ENCODE results near the gene GFAP.

GFAP gene

GRCh38 chr17:44912763-44913544 is 2.3 kb downstream of the GFAP start:
- DNase-seq = no peak

DNA sequence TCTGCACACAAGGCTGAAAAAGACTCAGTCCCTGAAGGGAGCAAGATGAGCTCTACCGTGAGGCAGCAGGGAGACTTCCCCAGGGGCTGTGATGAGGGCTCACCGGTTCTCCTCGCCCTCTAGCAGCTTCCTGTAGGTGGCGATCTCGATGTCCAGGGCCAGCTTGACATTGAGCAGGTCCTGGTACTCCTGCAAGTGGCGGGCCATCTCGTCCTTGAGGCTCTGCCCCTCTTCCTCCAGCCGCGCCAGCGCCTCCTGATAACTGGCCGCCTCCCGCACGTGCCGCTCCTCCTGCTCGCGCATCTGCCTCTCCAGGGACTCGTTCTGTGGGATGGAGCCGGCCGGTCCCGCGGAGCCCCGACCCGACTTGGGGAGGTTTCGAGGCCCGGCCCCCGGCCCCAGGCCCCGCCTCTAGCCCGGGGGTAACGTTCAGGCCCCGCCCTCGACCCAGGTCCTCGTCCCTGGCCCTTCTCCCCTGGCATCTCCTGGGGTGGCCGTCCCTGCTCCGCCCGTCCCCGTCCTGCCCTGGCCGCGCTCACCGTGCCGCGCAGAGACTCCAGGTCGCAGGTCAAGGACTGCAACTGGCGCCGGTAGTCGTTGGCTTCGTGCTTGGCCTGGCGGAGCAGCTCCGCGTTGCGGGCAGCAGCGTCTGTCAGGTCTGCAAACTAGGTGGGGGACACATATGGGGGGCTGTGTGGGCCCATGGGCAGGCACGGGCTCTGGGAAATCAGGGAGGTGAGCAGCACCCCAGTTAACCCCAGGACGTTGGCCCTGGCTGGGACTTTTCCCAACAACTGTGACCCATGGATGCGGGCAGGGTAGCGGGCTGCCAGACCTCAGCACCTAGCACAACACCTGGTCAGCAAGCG is 3.9 kb downstream of the GFAP start:
- DNase-seq = peak; percentile 47

DNA sequence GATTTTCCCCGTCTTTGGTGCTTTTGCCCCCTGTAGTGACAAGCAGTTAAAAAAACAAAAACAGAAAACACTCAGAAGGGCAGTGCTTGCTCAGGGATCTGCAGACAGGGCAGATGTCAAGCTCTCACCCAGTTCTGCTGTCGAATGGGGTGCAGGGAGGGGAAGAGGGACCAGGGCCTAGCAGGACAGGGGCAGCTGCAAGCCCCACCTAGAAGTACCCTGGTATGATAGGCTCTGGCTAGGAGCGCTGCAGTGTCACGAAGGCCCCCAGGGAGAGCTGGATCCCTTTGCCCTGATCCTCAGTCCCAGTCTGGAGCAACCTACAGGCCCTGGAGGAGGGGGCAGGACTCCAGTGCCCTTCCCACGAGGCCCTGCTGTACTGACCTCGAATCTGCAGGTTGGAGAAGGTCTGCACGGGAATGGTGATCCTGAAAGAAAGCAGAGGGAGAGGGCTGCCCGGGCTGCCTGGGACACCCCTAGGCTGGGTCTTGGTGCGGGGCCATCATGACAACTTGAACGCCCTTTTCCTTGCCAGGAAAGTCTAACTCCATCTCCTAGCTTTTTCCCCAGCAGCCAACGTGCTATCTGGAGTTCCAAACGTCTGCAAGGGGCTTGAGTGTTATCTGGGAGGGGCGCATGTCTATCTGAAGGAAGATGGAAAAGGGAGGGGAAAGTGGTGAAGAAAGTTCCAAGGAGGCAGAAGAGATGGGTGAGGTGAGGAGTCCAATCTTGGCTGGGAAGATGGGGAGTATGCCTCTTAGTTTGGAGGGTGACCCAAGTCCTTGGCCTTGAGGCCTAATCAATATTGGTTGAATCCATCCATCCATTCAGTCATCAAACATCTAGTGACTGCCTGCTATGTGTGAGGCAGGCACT is 4.8 kb downstream of the GFAP start:
- no peak for DNase-seq

DNA sequence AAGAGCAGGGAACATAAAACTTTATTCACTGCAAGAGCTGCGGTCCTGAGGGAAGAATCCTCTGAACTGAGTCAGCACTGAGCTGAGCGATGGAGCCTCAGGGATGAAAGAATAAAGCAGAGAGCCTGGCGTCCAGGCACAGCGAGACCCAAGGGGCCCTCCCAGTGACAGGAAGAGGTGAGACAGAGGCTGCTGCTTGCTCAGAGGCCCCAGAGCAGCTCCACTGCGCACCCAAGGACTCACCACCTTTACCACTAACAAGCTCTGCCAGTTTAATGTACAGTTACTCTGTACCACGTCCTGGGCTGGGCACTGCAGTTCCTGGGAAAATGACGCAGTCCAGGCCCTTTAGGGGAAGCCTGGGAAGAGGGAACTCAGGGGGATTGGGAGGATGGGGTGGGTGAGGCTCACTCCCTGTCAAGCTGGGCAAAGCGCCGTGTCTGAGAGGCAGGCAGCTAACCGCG is 5.6 kb downstream of the GFAP start:
- no peak for DNase-seq

- no peak for DNase-seq
Observed at GRCh38 chr17:44908761-44909326, 6.5 kb downstream of the GFAP start.

GRCh38 chr17:44907729-44908470 is 7.4 kb downstream of the GFAP start:
- no peak for DNase-seq

DNA sequence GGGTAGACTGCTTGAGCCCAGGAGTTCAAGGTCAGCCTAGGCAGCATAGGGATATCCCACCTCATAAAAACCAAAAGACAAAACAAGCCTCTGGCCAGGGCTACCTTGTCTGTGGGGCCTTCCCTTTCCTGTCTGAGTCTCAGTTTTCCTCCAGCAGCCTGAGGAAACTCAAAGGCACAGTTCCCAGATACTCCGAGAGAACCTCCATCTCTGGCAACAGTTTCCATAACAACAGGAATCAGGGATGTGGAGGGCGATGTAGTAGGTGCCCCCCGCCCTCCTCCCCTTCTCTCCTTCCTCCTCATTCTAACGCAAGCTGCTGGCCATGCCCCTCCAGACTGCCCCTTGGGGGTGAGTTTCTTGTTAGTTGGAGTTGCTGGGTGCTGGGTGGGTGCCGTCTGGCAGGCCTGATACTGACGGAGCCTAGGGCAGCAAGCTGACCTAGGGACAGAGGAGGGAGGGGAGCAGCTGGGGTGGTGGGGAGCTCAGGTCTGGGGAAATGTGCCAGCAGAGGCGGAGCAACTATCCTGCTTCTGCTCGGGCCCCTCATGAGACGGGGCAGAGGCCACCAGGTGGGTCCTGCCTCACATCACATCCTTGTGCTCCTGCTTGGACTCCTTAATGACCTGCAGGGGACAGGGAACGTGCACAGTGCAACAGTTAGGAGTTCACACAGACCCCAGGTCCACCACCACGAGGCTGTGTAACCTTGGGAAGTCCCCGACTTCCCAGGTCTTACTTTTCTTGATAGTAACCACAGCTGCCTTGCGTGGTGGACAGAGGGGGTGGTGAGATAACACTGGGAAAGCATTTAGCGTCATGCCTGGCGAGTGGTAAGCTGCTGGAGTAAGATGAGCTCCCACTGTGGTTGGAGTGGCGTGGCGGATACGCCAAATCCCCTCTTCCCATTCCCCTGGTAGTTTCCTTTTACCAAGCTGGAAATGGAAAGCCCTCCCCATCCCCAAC is 8.3 kb downstream of the GFAP start:
- DNase-seq = no peak

GRCh38 chr17:44906010-44906646 is 9.2 kb downstream of the GFAP start:
- peak; percentile 71 for DNase-seq

GRCh38 chr17:44905006-44906000 is 10.0 kb downstream of the GFAP start:
- DNase-seq = no peak

- no peak for DNase-seq
Observed at GRCh38 chr17:44904001-44904984, 11.0 kb downstream of the GFAP start.

DNA sequence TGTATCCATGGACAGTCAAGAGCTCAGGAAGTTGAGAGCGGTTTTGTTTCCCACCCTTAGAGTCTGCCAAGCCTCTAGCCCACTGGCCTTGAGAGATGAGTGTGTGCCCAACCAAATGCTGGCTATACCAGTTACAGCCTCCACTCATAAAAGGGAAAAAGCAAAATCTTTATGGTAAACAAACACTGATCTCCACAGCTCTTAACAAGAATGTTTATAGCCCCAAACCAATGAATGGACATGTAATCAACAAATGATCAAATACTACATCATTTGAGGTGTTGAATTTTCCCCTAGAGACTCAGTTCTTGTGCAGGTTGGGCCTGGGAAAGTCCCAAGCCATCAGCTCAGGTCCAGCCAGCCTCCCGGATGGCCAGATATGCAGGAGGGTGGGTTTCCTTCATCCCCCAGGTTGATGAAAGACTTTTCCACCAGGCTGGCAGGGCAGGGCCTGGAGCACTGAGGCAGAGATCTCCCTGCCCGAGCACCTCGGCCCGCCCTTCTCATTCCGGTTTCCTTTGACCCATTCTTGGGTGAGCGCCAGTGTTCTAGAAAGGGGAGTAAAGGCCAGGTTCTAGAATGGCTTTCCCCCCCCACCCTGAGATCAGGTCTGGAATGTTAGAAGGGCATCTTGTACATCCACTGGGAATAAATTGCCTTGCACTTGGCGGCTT is 12.2 kb downstream of the GFAP start:
- no peak for DNase-seq

DNA sequence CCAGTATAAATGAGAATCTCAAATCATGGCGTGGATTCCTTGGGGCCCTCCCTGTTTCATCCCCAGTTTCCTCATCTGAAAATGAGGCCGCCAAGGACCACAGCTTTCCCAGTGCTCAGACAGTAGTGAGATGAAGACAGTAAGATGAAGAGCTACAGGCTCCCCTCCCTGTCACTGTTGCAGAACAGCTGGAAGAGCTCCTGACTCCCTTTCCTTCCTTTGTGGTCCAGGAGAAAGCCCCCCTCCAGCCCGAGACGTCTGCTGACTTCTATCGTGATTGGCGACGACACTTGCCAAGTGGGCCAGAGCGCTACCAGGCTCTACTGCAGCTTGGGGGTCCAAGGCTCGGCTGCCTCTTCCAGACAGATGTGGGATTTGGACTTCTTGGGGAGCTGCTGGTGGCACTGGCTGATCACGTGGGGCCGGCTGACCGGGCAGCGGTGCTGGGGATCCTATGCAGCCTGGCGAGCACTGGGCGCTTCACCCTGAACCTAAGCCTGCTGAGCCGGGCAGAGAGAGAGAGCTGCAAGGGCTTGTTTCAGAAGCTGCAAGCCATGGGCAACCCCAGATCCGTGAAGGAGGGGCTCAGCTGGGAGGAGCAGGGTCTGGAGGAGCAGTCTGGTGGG is 13.1 kb downstream of the GFAP start:
- no peak for DNase-seq

- peak; percentile 56 for DNase-seq
Observed at GRCh38 chr17:44901411-44901921, 13.8 kb downstream of the GFAP start.

- no peak for DNase-seq
Observed at GRCh38 chr17:44900894-44901293, 14.4 kb downstream of the GFAP start.

DNA sequence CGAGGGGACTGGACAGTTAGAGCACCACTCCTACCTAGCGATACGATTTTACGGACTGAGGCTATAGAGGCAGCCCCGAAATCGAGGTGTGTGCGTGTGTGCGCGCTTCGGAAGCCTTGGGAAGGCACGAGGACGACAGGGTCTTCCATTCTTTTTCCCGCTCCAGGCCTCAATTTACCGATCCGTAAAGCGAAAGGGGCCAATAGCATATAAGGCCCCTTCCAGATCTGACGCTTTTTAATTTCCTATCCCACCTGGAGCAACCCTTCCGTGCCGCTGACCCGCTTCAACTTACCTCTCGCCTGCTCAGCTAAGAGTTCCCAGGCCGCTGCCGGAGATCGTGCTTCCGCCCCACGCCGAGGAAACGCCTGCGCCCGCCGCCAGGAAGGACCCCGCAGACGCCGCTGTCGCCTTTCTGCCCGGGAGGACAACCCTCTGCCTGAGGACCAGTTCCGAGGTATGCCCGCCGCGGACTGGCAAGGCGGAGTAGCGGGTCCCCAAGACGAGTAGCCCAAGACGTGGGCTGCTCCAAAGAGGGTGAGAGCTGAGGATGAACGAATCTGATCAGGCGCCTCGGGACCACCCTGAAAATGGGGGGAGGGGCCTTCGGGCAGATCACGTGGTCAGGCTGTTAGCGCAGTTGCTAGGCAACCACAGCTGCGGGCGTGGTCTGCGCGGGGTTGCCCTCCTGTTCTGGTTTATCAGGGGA is 16.1 kb downstream of the GFAP start, which contains the start of gene EFTUD2:
Gene EFTUD2 (minus strand): TSS at position 372 of the 709 bp plus-strand sequence. CDS start 4,924 bp downstream, outside the sequence.
- peak; percentile 92 for DNase-seq

GRCh38 chr17:44898768-44899073 is 16.6 kb downstream of the GFAP start:
- peak; percentile 78 for DNase-seq
